GM12878 (cell line): ENCODE data around the gene TRIM38. TPM values are rescaled to one million over a fixed set of nuclear protein-coding genes. Genes with fewer than 3 reads are reported as not detected.

Source experiments
- ATAC-seq: fragments of 200-7000 bp; cut with Tn5 transposase; 3 replicates; pipeline ENCODE4 v1.9.1; 2020; ENCODE audit warnings: mild to moderate bottlenecking, moderate library complexity
- BruUV-seq: library from RNA; stranded (reverse); fragments of 400-500 nt; replicated peaks from 2 replicates; lab custom pipeline; 2021; lab: Mats Ljungman, UMichigan
- CTCF ChIA-PET: fragments of 300-600 bp; sonication (Branson Sonifier 250); formaldehyde crosslinking; extraction: SDS; loops from one replicate; lab custom pipeline; 2021; ENCODE audit warnings: inconsistent platforms; lab: Yijun Ruan, JAX
- POLR2A ChIA-PET: fragments of 350-600 bp; formaldehyde crosslinking; extraction: SDS; loops from one replicate; lab custom pipeline; 2021; ENCODE audit warnings: inconsistent platforms; lab: Charles Lee
- RAD21 ChIA-PET: fragments of 300-600 bp; sonication (Branson Sonifier 250); formaldehyde crosslinking; loops from one replicate; lab custom pipeline; 2023; ENCODE audit warnings: antibody characterized with exemption; ENCODE audit not compliant: unreplicated experiment; lab: Charles Lee
- SMC1A ChIA-PET: fragments of 300-600 bp; sonication (Branson Sonifier 250); formaldehyde crosslinking; loops from one replicate; lab custom pipeline; 2023; ENCODE audit not compliant: unreplicated experiment, uncharacterized antibody; lab: Charles Lee
- DNase-seq: peaks from one replicate; pipeline ENCODE4 v3.0.0-alpha.2; 2011; ENCODE audit warnings: low read depth, low spot score
- FAIRE-seq: peaks from 3 replicates; lab custom pipeline; 2011; peaks lifted over from hg19 to GRCh38; lab: Jason Lieb, UNC
- H2AFZ ChIP-seq: 2 replicates; pipeline ENCODE4 v1.6.0; 2011; ENCODE audit warnings: low read depth, low read length, control low read depth; ENCODE audit not compliant: control insufficient read depth
- H3K27ac ChIP-seq: 2 replicates; pipeline ENCODE4 v1.5.1; 2011; ENCODE audit warnings: control low read depth; ENCODE audit not compliant: control insufficient read depth, insufficient read depth
- H3K27me3 ChIP-seq, 2 experiments: replicated peaks in 1 of 2; 2 replicates each; pipeline versions ENCODE4 v1.6.0 to v1.6.1; 2011; ENCODE audit warnings: low read length in 1 of 2; ENCODE audit not compliant: control insufficient read depth in 2 of 2, insufficient read depth in 2 of 2
- H3K36me3 ChIP-seq, 2 experiments: 2 replicates each; pipeline ENCODE4 v1.5.1; 2011; ENCODE audit warnings: low read length in 1 of 2; ENCODE audit not compliant: control insufficient read depth in 2 of 2, insufficient read depth in 2 of 2
- H3K4me1 ChIP-seq: 2 replicates; pipeline ENCODE4 v1.6.1; 2011; ENCODE audit warnings: mild to moderate bottlenecking, low read length, moderate library complexity, mixed read lengths; ENCODE audit not compliant: control insufficient read depth, insufficient read depth
- H3K4me2 ChIP-seq: 2 replicates; pipeline ENCODE4 v1.6.0; 2011; ENCODE audit warnings: control low read depth; ENCODE audit not compliant: control insufficient read depth, insufficient read depth
- H3K4me3 ChIP-seq: fragments of 200-600 bp; sonication (generic); 2 replicates; pipeline ENCODE4 v1.5.1; 2016
- H3K79me2 ChIP-seq: 2 replicates; pipeline ENCODE4 v1.6.0; 2011; ENCODE audit warnings: low read length; ENCODE audit not compliant: control insufficient read depth, insufficient read depth
- H3K9ac ChIP-seq: 2 replicates; pipeline ENCODE4 v1.8.0; 2011; ENCODE audit warnings: low read length, control low read depth, mixed read lengths; ENCODE audit not compliant: control insufficient read depth, insufficient read depth
- H3K9me3 ChIP-seq: replicated peaks from 3 replicates; pipeline ENCODE4 v1.5.1; 2011; ENCODE audit warnings: mild to moderate bottlenecking, low read length; ENCODE audit not compliant: control insufficient read depth, insufficient read depth
- H4K20me1 ChIP-seq: 2 replicates; pipeline ENCODE4 v1.6.0; 2011; ENCODE audit not compliant: control insufficient read depth, insufficient read depth
- EP300 ChIP-seq, 2 experiments: fragments of 150-350 bp in 1 of 2; IDR thresholded peaks; 2 replicates each; pipeline ENCODE4 v1.6.1; 2011 to 2012; ENCODE audit warnings: low read depth in 2 of 2, low read length in 2 of 2, borderline replicate concordance in 1 of 2, improper control_type of control experiment in 1 of 2, inconsistent platforms in 1 of 2; ENCODE audit not compliant: control insufficient read depth in 1 of 2
- FOXK2 ChIP-seq: fragments of 450-650 bp; IDR thresholded peaks from 2 replicates; pipeline ENCODE4 v1.6.1; 2017; ENCODE audit warnings: mild to moderate bottlenecking, moderate library complexity
- MLLT1 ChIP-seq: fragments of 450-650 bp; IDR thresholded peaks from 2 replicates; pipeline ENCODE4 v1.6.1; 2016; ENCODE audit warnings: mild to moderate bottlenecking
- NKRF ChIP-seq: fragments of 450-650 bp; conservative IDR thresholded peaks from 2 replicates; pipeline ENCODE4 v1.6.1; 2017; ENCODE audit warnings: mild to moderate bottlenecking, moderate library complexity
- RBBP5 ChIP-seq: fragments of 200-600 bp; sonication (generic); conservative IDR thresholded peaks from 2 replicates; pipeline ENCODE4 v1.6.1; 2016
- ZNF622 ChIP-seq: fragments of 450-650 bp; IDR thresholded peaks from 2 replicates; pipeline ENCODE4 v1.6.1; 2017; ENCODE audit warnings: mild to moderate bottlenecking, inconsistent platforms
- WGBS: methylation state at CpG from one replicate; pipeline ENCODE4 v1.1.6; 2016; ENCODE audit warnings: low lambda C conversion rate; ENCODE audit not compliant: insufficient replicate concordance, insufficient coverage; ENCODE audit errors: missing lambda C conversion rate; 5-methylcytosine and 5-hydroxymethylcytosine counted together
- in situ Hi-C: fragments of 300-500 bp; cut with MboI; formaldehyde crosslinking; loops from 9 replicates; pipeline ENCODE4 v1.14.3; 2018; ENCODE audit warnings: mixed read lengths
- intact Hi-C: fragments of 100-400 bp; cut with micrococcal nuclease; formaldehyde crosslinking; loops from one replicate; pipeline ENCODE4 v1.14.2; 2022; ENCODE audit not compliant: unreplicated experiment
- polyA plus RNA-seq, 11 experiments: library from polyadenylated mRNA; depleted of rRNA in 4 of 11; unstranded in 6 of 11; stranded (reverse) in 5 of 11; fragments of >200 nt; fragmentation: Nextera tagmentation in 4 of 11; fragmentation: Illumina TruSeq in 1 of 11; extraction: Ambion mirVana in 4 of 11; extraction: Trizol in 1 of 11; gene quantifications; 1 replicate in 1 of 11; 2 replicates in 10 of 11; pipeline versions ENCODE4 v1.2.1 to v1.2.3, GENCODE V29; 2011 to 2016; ENCODE audit warnings: inconsistent platforms in 2 of 11, missing spikeins in 2 of 11, low read depth in 1 of 11
- total RNA-seq, 4 experiments: library from RNA; depleted of rRNA in 3 of 4; stranded (reverse); fragments of >200 nt in 3 of 4; fragmentation: Illumina TruSeq in 1 of 4; extraction: Trizol in 1 of 4; gene quantifications; 2 replicates each; pipeline versions ENCODE4 v1.2.1 to v1.2.3, GENCODE V29; 2013 to 2021

The TRIM38 gene
- total and polyA plus RNA-seq, 10 of the 15 experiments (the other 5 are each of a cell fraction or from before 2014, with no cell fraction given), result 4.5 to 14.7 (median 11.1) TPM

GRCh38 chr6:26016245-26016962 lies 53.8 kb downstream of the TRIM38 start:
- ATAC-seq (no peak), DNase-seq (no peak), FAIRE-seq (no peak)
- Histone ChIP-seq H3K27me3 (no peaks in the 10 kb centered on the region), H4K20me1 (no peaks in the 10 kb centered on the region), H3K4me2 (no peak overlapping the region), H3K27ac (no peak overlapping the region), H3K9me3 (peaks cover 7% of the 10 kb centered on the region), H3K36me3 (no peaks in the 10 kb centered on the region), H3K4me3 (no peak overlapping the region), H3K9ac (no peak overlapping the region), H3K79me2 (no peaks in the 10 kb centered on the region), H2AFZ (no peak overlapping the region), H3K4me1 (peaks cover 4% of the 10 kb centered on the region; the same call in 1 of the 2 replicates)
- ChIA-PET POLR2A (interaction anchor here (1.2 to 3.8 kb wide), 4 partner anchors 13 to 47 kb away, joined by 3 to 11 read pairs (median 4); no protein-coding TSS in a partner anchor), RAD21 (interaction anchor here (0.7 kb wide), 1 partner anchor 15 kb away, joined by 3 read pairs; no protein-coding TSS in a partner anchor), CTCF (interaction anchor here (0.7 to 11.1 kb wide), 4 partner anchors 10 to 296 kb away, joined by 3 to 96 read pairs (median 4); no protein-coding TSS in a partner anchor), SMC1A (interaction anchor here (0.7 to 3.5 kb wide), 5 partner anchors 12 to 54 kb away, joined by 3 to 18 read pairs (median 4); no protein-coding TSS in a partner anchor)
- no peak for TF ChIP-seq NKRF
- no peak for TF ChIP-seq EP300 (IDR thresholded peaks at IDR 0.05; ENCODE audit: borderline replicate concordance in 1 of 2, control insufficient read depth in 1 of 2, low read depth in 2 of 2, low read length in 2 of 2)
- no peak for TF ChIP-seq ZNF622
- TF ChIP-seq FOXK2, result no peak
- TF ChIP-seq MLLT1, result no peak
- TF ChIP-seq RBBP5, result no peak
- 92% methylated on average over 29 of the region's 29 CpGs for WGBS
- no TSS peak for BruUV-seq
- intact Hi-C loops, result loop anchor here (1.0 kb wide), 1 partner anchor 24 kb away; no protein-coding TSS in a partner anchor
- in situ Hi-C loops, result no loop called here
